Measurements from ENCODE around the gene COPS6. TPM values are rescaled to one million over a fixed set of nuclear protein-coding genes. Genes with fewer than 3 reads are reported as not detected.
A peak's percentile ranks its signal among the peaks of the same experiment; 100 is the strongest.
"Not testable (repeated sequence)": the region's sequence is repeated elsewhere in the genome, so short reads cannot be mapped to it uniquely, and the experiment has no call there.

COPS6 gene
- polyA plus RNA-seq, 5 donors = 112 to 138 (median 122) TPM

DNA sequence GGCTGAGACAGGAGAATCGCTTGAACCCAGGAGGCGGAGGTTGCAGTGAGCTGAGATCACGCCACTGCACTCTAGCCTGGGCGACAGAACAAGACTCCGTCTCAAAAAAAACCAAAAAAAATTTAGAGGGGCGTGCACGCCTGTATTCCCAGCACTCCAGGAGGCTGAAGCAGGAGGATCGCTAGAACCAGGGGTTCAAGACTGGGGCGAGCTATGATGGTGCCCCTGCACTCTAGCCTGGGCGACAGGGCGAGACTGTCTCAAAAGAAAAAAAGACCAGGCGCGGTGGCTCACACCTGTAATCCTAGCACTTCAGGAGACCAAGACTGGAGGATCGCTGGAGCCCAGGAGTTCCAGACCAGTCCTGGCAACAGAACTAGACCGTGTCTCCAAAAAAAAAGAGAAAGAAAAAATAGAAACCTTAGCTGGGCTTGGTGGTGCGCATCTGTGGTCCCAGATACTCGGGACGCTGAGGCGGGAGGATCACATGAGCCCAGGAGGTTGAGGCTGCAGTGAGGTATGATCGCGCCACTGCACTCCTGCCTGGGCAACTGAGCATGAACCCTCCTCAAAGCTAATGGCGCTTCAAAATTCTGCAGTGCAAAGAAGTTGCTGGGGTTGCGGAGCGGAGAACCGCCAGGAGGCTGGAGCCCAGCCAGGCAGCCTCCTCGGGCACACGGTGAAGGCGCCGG, 37.6 kb downstream of the COPS6 start:
- DNase-seq = no peak

DNA sequence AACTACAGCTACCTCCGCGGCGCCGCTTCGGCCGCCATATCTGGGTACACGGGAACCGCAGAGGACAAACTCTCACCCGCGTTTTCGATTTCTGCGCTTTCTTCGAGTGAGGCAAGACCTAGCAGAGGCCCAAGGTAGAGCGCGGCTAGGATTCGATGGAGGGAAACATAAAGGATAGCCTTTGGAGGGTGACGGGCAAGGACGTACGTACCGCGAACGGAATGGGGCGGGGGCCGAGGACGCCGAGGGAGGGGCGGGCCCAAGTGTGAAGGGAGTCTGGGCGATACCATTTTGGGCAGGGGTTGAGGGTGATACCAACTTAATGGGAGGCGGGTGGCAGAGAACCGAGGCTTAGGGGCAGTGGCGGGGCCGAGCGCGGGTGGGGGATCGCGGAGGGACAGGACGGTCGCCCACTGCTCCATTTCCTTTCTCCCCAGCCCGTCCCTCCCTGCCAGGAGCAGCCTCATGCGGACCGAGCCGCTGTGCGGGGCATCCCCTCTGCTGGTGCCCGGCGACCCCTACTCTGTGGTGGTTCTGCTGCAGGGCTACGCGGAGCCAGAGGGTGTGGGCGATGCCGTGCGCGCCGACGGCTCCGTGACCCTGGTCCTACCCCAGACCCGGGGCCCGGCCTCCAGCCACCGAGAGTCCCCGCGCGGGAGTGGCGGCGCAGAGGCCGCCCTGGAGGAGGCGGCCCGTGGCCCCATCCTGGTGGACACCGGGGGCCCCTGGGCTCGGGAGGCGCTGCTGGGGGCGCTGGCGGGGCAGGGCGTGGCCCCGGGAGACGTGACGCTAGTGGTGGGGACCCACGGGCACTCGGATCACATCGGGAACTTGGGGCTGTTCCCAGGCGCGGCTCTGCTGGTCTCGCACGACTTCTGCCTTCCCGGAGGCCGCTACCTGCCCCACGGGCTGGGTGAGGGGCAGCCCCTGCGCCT, 38.4 kb downstream of the COPS6 start, which contains the start of gene MBLAC1:
Gene MBLAC1 (plus strand): TSS at position 37 of the 935 bp plus-strand sequence. CDS start 429 bp downstream, at position 466.
- DNase-seq = peak; percentile 93

DNA sequence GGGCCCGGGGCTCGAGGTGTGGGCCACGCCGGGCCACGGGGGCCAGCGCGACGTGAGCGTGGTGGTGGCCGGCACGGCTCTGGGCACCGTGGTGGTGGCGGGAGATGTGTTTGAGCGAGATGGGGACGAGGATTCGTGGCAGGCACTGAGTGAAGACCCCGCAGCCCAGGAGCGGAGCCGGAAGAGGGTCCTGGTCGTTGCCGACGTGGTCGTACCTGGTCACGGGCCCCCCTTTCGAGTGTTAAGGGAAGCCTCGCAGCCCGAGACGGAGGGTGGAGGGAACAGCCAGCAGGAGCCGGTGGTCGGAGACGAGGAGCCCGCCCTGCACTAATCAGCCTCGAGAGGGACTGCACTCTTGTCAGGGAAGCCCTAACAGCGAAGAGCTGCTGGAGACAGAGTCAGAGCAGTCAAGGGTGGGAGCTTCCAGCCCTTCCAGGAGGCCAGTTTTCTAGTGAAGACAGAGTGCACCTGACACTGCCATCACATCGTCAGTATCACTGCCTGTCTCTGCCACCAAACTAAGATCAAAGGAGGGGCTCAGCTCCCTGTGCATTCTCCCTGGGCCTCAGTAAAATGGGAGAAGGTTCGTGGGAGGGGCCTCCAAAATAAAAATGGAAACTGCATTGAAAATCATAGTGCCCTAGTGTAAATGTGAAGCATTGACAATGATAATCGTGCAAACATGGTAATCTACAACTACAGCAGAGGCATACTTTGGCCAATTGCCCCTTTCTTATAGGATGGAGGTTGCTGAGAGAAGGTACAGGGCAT, 39.3 kb downstream of the COPS6 start:
- no peak for DNase-seq

DNA sequence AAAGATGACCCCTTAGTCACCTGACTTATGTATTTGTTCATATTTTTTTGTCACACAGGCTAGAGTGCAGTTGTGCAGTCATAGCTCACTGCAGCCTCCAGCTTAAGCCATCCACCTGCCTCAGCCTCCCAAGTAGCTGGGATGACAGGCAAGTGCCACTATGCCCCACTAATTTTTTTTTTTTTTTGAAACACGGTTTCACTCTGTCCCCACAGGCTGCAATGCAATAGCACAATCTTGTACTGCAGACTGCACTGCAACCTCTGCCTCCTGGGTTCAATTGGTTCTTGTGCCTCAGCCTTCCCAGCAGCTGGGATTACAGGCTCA, 39.8 kb downstream of the COPS6 start:
- DNase-seq = no peak

DNA sequence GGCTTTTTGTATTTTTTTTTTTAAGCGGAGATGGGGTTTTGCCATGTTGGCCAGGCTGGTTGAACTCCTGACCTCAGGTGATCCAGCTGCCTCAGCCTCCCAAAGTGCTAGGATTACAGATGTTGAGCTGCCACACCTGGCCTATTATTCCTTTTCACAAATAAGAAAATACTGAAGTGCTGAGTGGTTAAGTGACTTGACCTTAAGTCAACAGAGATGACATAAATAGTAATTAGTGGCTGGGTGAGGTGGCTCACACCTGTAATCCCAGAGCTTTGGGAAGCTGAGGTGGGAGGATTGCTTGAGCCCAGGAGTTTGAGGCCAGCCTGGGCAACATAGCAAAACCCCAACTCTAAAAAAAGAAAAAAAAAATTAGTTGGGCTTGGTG, 41.4 kb downstream of the COPS6 start:
- not testable (repeated sequence) for DNase-seq

DNA sequence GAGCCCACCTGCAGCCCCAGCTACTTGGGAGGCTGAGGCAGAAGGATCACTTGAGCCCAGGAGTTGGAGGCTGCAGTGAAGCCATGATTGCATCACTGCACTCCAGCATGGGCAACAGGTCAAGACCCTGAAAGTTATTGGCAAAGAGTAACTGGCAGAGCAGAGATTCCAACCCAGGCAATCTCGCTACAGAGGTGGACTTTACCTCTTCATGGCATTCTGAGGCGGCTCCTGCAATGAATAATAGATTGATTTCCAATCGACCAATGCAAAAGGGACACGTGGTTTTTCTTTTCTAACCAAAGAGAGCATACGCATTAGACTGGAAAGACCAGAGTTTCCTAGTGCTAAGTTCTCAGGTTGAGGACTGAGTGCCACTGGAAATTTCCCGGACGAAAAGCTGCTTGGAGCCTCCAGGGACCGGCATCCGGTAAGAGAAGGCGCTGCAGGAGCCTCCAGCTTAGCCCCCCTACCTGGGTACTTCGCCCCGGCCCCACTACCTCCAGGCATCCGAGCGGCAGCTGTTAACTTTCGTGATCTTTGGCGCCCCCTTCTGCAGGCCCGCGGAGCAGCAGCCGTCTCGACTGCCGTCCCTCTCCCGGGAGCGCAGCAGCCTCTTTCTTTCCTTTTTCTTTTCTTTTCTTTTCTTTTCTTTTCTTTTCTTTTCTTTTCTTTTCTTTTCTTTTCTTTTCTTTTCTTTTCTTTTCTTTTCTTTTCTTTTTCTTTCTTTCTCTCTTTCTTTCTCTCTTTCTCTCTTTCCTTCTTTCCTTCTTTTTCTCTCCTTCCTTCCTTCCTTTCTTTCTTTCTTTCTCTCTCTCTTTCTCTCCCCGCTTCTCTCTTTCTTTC, 42.1 kb downstream of the COPS6 start:
- DNase-seq = peak; percentile 48 to 63

DNA sequence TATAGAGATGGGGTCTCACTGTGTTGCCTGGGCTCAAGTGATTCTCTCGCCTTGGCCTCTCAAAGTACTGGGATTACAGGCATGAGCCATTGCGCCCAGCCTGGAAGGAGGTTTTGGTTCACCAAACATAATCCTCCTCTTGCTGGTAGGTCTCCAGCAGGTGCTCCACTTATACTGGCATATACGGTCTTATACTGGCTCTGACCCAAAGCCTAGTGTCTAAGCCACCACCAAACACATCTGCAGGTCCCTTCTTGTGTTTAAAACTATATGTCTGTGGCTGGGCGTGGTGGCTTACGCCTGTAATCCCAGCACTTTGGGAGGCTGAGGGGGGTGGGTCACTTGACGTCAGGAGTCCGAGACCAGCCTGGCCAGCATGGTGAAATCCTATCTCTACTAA, 43.4 kb downstream of the COPS6 start:
- no peak for DNase-seq

DNA sequence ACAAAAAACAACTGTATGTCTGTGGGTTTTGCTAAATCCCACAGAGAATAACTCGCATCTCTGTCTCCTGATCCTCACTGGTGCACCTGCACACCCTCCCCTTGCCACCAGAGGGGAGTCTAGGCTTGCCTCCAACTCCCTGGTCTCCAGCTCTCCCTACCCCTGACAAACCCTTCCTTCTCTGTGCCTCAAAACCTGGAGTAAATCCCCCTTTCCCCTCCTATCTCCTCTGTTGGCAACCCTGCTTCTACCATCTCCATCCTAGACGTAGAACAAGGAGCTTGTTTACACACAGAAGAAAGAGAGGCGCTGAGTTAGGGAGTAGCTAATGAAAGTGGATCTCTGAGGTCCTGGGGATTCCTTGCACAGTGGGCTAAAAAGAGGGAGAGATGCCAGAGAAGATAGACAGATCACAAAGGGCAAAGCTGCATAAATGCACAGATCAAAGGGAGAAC, 44.0 kb downstream of the COPS6 start:
- DNase-seq = peak; percentile 21 to 45

DNA sequence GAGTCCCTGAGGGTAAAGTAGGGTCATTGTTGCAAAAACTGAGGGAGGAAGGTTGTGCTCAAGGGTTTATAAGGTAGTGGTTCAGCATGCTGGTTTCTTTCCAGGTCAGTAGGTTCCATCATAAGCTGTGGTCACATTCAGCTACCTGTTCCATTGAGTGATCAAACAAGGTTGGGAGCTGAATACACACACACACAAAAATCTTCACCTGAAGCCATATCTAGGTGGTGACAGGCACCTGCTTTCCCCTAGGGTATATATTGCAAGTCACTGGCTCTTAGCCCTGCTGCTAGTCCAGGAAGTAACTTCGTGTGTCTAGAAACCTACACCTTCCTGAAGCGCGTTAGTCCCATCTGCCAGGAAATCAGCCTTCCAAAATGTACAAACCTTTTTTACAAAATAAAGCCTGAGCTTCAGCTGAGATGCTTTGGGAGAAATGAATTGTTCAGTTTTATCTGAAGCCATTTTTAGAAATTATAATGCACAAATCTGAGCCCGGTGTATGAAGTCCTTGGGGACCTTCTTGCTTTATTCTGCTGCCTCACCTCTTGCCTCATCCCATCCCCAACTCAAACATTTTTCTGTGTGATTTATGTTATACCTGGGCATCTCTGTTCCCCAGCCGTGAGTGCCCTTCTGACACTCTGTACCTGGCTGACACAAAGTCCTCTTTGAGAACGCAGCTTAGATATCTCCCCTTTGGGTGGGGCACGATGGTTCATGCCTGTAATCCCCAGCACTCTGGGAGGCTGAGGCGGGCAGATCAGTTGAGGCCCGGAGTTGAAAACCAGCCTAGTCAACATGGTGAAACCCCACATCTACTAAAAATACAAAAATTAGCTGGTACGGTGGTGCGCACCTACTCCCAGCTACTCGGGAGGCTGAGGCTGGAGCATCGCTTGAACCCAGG, 49.3 kb downstream of the COPS6 start:
- no peak for DNase-seq

DNA sequence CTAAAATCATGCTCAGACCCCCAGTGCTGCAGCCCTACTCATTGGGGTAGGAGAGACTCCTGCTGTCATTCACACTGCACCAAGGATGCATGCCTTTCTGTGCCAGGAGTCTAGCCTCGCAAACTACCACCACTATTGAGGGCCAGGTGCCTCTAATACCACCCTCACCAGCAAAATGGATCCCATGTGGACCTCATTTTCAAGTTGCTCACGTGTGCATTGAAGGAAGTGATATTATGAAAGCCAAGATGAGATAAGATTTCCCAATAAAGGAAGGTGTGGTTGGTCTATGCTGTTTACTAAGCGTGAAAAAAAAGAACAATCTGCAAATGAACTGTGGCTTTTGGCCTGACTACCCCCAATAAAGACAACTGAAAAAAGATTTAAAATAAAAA, 52.8 kb downstream of the COPS6 start:
- DNase-seq = no peak

Other genes with a start within 250 kb of the COPS6 start
- under 1 TPM in 1 of 5 donors, not detected in 4; 0.10 TPM for gene OR2AE1, start 211.9 kb upstream of the COPS6 start, polyA plus RNA-seq (ENCODE audit: insufficient read depth in 1 of 5, insufficient read length in 5 of 5, low replicate concordance in 1 of 5)
- gene TRIM4, start 169.4 kb upstream of the COPS6 start, polyA plus RNA-seq (ENCODE audit: insufficient read depth in 1 of 5, insufficient read length in 5 of 5, low replicate concordance in 1 of 5) = 10 to 100 TPM; 35.0 to 45.0 (median 38.6) TPM
- gene GJC3, start 159.3 kb upstream of the COPS6 start, polyA plus RNA-seq (ENCODE audit: insufficient read depth in 1 of 5, insufficient read length in 5 of 5, low replicate concordance in 1 of 5) = 1 to 10 TPM in 3 of 5 donors, under 1 TPM in 2; 0.93 to 1.5 (median 1.0) TPM
- gene AZGP1, start 112.9 kb upstream of the COPS6 start, polyA plus RNA-seq (ENCODE audit: insufficient read depth in 1 of 5, insufficient read length in 5 of 5, low replicate concordance in 1 of 5) = 100 to 1,000 TPM in 1 of 5 donors, under 1 TPM in 4; 0.24 to 101 (median 0.51) TPM
- 10 to 100 TPM; 75.2 to 93.9 (median 86.2) TPM for gene ZKSCAN1, start 73.4 kb upstream of the COPS6 start, polyA plus RNA-seq (ENCODE audit: insufficient read depth in 1 of 5, insufficient read length in 5 of 5, low replicate concordance in 1 of 5)
- 10 to 100 TPM; 23.1 to 27.0 (median 25.6) TPM for gene ZSCAN21, start 39.2 kb upstream of the COPS6 start, polyA plus RNA-seq (ENCODE audit: insufficient read depth in 1 of 5, insufficient read length in 5 of 5, low replicate concordance in 1 of 5)
- gene ZNF3, start 7.2 kb upstream of the COPS6 start, polyA plus RNA-seq (ENCODE audit: insufficient read depth in 1 of 5, insufficient read length in 5 of 5, low replicate concordance in 1 of 5) = 10 to 100 TPM; 38.7 to 54.7 (median 48.2) TPM
- gene MCM7, start 12.4 kb downstream of the COPS6 start, polyA plus RNA-seq (ENCODE audit: insufficient read depth in 1 of 5, insufficient read length in 5 of 5, low replicate concordance in 1 of 5) = 100 to 1,000 TPM; 129 to 144 (median 140) TPM
- 10 to 100 TPM; 34.5 to 43.4 (median 36.5) TPM for gene AP4M1, start 12.7 kb downstream of the COPS6 start, polyA plus RNA-seq (ENCODE audit: insufficient read depth in 1 of 5, insufficient read length in 5 of 5, low replicate concordance in 1 of 5)
- 10 to 100 TPM; 49.1 to 65.9 (median 58.1) TPM for gene TAF6, start 30.4 kb downstream of the COPS6 start, polyA plus RNA-seq (ENCODE audit: insufficient read depth in 1 of 5, insufficient read length in 5 of 5, low replicate concordance in 1 of 5)
- gene CNPY4, start 30.7 kb downstream of the COPS6 start, polyA plus RNA-seq (ENCODE audit: insufficient read depth in 1 of 5, insufficient read length in 5 of 5, low replicate concordance in 1 of 5) = 10 to 100 TPM; 39.7 to 49.3 (median 41.5) TPM
- gene MBLAC1, start 38.0 kb downstream of the COPS6 start, polyA plus RNA-seq (ENCODE audit: insufficient read depth in 1 of 5, insufficient read length in 5 of 5, low replicate concordance in 1 of 5) = 1 to 10 TPM; 1.1 to 2.5 (median 1.3) TPM
- gene LAMTOR4, start 59.9 kb downstream of the COPS6 start, polyA plus RNA-seq (ENCODE audit: insufficient read depth in 1 of 5, insufficient read length in 5 of 5, low replicate concordance in 1 of 5) = 100 to 1,000 TPM in 1 of 5 donors, 10 to 100 TPM in 4; 75.2 to 132 (median 92.2) TPM
- 10 to 100 TPM; 16.0 to 22.3 (median 17.4) TPM for gene TRAPPC14, start 69.8 kb downstream of the COPS6 start, polyA plus RNA-seq (ENCODE audit: insufficient read depth in 1 of 5, insufficient read length in 5 of 5, low replicate concordance in 1 of 5)
- 10 to 100 TPM; 16.3 to 27.2 (median 16.9) TPM for gene GAL3ST4, start 79.6 kb downstream of the COPS6 start, polyA plus RNA-seq (ENCODE audit: insufficient read depth in 1 of 5, insufficient read length in 5 of 5, low replicate concordance in 1 of 5)
- gene GPC2, start 88.4 kb downstream of the COPS6 start, polyA plus RNA-seq (ENCODE audit: insufficient read depth in 1 of 5, insufficient read length in 5 of 5, low replicate concordance in 1 of 5) = 10 to 100 TPM in 3 of 5 donors, 1 to 10 TPM in 2; 7.6 to 18.4 (median 14.1) TPM
- 10 to 100 TPM; 15.9 to 24.7 (median 21.1) TPM for gene STAG3, start 88.9 kb downstream of the COPS6 start, polyA plus RNA-seq (ENCODE audit: insufficient read depth in 1 of 5, insufficient read length in 5 of 5, low replicate concordance in 1 of 5)
- gene PVRIG, start 131.0 kb downstream of the COPS6 start, polyA plus RNA-seq (ENCODE audit: insufficient read depth in 1 of 5, insufficient read length in 5 of 5, low replicate concordance in 1 of 5) = 1 to 10 TPM; 4.9 to 9.3 (median 7.7) TPM
- 1 to 10 TPM; 5.7 to 7.4 (median 6.7) TPM for gene SPDYE3, start 218.7 kb downstream of the COPS6 start, polyA plus RNA-seq (ENCODE audit: insufficient read depth in 1 of 5, insufficient read length in 5 of 5, low replicate concordance in 1 of 5)